Testis (tissue), 2 donors: ENCODE measurements around the gene GRK1.

ENCODE experiments used
- POLR2A ChIP-seq: fragments of 450-650 bp; IDR thresholded peaks from one replicate; pipeline ENCODE4 v1.6.1; 2017; ENCODE audit warnings: antibody characterized with exemption, mild to moderate bottlenecking, moderate library complexity
- TF ChIP-seq, protein P1 (sequence below), 3 experiments: fragments of 450-650 bp in 2 of 3; fragments of 200-600 bp in 1 of 3; sonication (generic) in 1 of 3; IDR thresholded peaks; one replicate each; pipeline ENCODE4 v1.5.1; 2016 to 2019; ENCODE audit warnings: antibody characterized with exemption in 3 of 3, mild to moderate bottlenecking in 2 of 3, moderate library complexity in 1 of 3

DNA sequence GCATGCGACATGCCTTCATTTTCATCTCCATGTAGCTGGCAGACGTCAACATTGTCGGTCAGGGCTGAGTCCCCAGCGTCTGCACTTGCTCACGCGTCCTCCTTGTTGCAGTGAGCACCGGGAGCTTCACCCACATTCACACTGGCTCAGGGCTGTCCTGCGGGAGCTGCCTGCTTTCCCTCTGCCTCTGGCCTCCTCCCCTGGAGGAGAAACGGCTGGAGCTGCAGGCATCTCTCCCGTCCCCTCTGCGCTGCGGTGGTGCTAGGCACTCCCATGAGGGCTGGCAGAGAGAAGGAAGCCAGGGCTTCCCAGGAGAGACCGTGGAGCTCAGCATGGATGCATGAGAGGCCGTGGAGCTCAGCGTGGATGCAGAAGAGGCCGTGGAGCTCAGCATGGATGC is 73.6 kb downstream of the GRK1 start:
- TF ChIP-seq, protein P1, sequence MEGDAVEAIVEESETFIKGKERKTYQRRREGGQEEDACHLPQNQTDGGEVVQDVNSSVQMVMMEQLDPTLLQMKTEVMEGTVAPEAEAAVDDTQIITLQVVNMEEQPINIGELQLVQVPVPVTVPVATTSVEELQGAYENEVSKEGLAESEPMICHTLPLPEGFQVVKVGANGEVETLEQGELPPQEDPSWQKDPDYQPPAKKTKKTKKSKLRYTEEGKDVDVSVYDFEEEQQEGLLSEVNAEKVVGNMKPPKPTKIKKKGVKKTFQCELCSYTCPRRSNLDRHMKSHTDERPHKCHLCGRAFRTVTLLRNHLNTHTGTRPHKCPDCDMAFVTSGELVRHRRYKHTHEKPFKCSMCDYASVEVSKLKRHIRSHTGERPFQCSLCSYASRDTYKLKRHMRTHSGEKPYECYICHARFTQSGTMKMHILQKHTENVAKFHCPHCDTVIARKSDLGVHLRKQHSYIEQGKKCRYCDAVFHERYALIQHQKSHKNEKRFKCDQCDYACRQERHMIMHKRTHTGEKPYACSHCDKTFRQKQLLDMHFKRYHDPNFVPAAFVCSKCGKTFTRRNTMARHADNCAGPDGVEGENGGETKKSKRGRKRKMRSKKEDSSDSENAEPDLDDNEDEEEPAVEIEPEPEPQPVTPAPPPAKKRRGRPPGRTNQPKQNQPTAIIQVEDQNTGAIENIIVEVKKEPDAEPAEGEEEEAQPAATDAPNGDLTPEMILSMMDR (IDR thresholded peaks at IDR 0.05) = no peak
- TF ChIP-seq POLR2A = no peak
